GM18498 (cell line): ENCODE results near the gene SLC22A13.
A peak's percentile ranks its signal among the peaks of the same experiment; 100 is the strongest.
"Not testable (repeated sequence)": the region's sequence is repeated elsewhere in the genome, so short reads cannot be mapped to it uniquely, and the experiment has no call there.

ENCODE experiments used
- ATAC-seq: cut with Tn5 transposase; IDR thresholded peaks from one replicate; pipeline ENCODE4 v1.9.1; 2021; ENCODE audit warnings: mild to moderate bottlenecking, moderate library complexity; ENCODE audit not compliant: unreplicated experiment

Gene SLC22A13

DNA sequence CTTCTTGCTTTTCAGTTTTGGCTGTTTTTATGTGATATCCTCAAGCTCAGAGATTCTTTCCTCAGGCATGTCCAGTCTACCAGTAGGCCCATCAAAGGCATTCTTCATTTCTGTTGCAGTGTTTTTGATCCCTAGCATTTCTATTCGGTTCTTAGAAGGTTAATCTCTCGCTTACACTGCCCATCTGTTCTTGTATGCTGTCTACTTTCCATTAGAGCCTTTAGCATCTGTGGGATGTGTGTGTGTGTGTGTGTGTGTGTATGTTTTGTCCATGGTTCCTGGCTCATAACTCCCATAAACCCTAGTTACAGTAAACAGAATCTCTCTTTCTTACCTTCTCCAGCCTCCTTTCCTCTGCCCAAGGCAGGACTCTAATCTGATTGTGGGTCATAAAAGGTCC lies 5.1 kb upstream of the SLC22A13 start:
- no peak for ATAC-seq

DNA sequence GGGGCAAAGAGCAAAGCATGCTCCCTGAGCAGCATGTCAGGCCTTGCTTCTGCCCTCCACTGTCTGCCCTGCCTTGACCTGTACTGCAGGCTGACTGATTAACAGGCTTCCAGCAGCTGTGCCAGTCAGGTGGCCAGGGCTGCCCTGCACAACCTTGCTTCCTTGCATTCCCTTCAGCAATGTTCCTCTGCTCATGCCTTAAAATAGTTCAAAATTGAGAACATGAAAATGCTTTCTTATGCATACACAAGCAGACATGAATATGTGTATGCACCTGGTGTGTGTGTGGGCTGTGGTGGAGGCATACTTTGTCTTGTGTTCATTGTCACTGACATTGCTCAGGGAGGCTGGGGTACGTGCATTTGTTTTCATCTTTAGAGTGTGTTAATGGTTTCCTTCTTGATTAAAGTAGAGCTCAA lies 1.2 kb upstream of the SLC22A13 start:
- no peak for ATAC-seq

DNA sequence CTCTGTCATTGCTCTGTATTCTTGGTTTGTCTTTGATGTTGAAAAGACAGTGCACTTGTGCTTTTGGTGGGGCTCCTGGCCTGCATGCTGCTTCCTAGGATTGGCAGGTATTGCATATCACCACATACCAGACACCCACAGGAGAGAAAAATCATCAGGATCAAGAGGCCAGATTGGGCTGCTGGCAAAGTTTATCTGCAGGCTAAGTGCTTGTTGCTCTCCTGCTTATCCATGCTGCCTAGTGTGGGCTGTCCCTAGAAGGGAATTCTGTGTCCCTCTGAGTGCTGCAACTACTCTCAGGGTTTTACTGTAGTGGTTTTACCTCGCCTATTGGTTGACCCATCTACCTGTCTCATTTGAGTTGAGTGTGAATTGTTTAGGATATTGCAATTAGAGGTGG lies 833 bp upstream of the SLC22A13 start:
- no peak for ATAC-seq

DNA sequence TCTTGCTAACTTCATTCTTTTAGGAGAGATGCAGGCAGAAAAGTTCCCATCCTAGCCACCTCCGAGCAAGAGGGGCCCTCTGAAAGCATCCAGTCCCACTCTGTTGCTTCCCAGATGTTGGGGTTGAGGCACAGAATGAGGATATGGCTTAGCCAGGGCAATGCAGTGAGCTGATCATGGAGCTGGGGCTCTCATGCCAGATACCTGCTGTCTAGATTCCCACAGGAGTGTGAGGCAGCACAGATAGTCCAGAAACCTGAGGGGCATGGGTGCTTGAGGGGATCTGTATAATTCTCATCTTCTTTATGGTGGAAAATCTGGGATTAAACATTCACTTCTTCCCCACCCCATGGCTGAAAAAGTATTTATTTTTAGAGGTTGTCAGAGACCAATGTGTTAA lies 1.2 kb downstream of the SLC22A13 start:
- ATAC-seq = no peak

DNA sequence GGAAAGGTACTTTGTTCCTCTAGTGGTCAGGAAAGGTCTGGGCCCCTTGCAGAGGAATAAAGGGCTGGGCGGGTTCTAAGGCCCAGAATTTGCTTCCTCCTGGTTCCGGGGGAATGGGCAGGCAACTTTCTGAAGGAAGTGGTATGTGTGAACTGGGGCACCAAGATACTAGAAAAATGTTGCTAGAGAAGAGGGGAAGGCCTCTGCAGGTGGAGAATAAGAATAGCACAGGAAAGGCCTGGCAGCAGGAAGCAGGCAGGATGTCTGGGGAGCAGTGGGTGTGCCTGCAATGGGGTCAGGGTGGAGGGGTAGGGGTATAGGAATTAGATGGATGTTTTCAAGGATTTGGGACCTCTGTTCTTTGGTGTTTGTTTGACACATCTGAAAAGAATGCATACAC lies 2.0 kb downstream of the SLC22A13 start:
- ATAC-seq = no peak

DNA sequence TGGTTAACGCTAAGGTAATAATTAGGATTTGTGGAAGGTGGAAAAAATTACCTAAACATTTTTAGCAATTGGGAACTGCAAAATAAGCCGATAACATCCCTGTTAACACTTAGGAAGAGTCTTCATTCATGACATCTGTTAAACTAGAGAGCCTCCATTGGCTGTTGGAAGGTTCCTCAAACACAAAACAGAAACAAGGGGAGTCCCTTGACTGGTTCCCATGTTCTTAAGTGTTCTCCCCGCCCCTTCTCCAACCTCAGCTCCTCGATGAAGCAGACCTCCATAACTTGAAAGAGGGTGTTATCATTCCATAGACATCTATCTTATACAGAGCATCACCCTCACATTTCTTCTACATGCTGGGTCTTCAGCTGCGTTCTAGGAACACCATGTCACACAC lies 2.5 kb downstream of the SLC22A13 start:
- peak; percentile 12 for ATAC-seq

DNA sequence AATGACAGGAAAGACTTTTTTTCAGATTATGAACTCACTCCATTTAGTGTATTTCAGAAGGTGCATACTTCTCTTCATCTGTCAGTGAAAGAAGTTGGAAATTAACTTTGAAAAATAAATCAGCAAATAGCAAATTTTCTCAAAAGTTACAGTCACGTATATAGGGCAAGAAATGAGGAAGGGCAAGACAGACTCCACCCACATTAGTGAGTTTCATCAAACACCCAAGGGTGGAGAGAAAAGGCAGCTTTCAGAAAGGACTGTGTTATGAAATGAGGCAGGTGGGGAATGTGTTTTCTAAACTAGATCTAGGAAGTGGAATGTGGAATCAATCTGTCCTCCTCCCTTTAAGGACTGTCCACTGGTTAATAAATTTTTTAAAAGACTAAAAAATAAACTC lies 2.9 kb downstream of the SLC22A13 start:
- peak; percentile 53 for ATAC-seq

DNA sequence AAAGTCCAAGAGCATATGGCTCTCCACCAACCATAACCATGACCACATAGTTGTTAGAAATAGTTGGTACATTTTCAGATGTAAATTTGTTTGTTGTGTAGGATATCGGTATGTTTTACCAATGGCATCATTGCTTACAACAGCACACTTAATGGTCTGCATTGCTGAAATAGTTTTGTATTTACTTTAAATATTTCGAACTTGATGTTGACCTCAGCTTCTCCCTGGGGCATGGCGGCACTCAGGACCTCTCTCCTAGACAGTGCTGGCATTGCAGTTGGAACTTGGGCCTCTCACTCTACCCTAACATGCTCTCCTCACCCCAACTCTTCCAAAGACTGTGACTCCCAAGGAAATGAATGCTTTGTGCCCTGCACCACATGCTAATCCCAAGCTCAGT lies 5.0 kb downstream of the SLC22A13 start:
- ATAC-seq = no peak

DNA sequence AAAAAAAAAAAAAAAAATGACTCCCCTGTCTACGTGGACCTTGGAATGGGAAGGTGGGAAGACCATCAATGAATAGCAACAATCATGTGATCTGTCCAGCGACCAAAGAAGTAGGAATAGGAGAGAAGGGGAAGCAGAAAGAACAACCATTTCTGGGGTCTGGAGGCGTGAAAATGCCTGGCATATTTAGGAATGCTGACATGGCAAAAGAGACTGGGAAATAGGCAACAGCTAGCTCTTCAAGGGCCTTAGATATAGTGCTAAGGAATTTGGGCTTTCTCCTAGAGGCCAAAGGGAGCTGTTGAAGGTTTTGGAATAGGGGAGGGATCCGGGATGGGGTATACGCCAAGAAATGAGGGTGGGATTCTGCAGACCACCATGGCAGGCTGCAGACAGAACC lies 5.9 kb downstream of the SLC22A13 start:
- no peak for ATAC-seq

DNA sequence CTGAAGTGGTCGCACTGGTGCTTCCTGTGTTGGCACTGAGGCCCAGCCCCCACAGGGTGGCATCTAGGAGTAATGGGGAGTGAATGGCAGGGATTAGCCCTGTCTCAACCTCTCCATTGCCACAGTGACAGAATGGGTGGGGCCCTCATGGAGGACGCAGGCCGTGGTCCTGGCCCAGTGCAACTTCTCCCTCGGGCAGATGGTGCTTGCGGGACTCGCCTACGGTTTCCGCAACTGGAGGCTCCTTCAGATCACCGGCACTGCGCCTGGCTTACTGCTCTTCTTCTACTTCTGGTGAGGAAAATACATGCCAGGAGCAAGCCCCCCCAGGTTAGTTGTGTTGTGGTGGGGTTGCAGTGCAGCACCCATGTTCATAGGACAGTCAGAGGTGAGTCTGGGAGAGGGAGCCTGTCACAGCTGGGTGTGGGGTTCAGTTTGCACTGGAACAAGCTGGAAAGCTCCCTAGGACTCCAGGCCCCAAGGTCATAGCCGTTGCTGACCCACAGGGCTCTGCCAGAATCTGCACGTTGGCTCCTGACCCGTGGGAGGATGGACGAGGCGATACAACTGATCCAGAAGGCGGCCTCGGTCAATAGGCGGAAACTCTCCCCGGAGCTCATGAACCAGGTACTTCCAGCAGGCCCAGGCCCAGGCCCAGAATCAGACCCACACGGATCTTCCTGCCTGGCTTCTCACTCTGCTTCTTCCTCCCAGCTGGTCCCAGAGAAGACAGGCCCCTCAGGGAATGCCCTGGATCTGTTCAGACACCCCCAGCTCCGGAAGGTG lies 9.4 kb downstream of the SLC22A13 start:
- ATAC-seq = no peak

DNA sequence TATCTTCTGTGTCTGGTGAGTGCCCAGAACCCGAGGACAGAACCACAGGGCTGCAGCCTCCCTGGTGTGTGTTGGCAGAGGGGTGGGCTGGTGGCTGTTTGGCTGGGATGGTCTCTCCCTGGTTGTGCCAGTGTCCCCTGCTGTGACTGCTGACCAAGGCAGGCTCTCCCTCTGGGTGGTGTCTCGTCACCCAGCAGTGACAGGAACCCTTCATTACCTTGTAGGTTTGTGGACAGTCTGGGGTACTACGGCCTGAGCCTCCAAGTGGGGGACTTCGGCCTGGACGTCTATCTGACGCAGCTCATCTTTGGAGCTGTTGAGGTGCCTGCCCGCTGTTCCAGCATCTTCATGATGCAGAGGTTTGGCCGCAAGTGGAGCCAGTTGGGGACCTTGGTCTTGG lies 10.0 kb downstream of the SLC22A13 start:
- no peak for ATAC-seq

DNA sequence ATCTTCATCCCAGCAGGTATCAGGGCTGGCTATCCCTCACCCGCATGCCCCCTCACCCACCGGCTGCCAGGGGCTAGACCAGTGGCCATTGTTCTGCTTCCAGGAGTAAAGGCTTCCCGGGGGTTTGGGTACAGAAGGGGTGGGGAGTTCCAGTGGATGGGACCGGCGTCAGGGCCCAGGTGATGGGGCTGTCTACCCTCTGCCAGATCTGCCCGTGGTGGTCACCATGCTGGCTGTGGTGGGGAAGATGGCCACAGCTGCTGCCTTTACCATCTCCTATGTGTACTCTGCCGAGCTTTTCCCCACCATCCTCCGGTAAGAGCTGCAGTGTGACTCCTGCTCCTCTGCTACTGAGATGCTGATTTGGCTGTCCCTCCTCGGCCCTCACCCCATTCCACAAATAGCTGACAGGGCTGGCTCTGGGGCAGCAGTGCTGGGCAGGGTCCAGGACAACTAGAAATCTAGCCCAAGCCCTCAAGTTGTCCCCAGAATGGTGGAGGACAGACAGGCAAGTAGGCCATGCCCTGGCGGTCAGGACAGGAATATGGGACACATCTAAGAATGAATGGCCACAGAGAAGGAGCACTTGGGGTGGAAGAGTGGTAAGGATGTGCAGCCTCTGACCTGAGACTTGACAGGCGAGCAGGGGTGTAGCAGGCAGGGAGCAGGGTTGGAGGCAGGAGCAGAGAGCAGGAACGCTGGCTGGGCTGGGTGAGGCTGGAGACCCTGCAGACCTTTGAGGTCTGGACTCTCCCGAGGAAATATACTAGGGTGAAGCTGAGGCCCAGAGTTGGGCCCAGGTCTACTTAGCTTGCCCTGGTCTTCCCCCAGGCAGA lies 10.7 kb downstream of the SLC22A13 start:
- no peak for ATAC-seq

DNA sequence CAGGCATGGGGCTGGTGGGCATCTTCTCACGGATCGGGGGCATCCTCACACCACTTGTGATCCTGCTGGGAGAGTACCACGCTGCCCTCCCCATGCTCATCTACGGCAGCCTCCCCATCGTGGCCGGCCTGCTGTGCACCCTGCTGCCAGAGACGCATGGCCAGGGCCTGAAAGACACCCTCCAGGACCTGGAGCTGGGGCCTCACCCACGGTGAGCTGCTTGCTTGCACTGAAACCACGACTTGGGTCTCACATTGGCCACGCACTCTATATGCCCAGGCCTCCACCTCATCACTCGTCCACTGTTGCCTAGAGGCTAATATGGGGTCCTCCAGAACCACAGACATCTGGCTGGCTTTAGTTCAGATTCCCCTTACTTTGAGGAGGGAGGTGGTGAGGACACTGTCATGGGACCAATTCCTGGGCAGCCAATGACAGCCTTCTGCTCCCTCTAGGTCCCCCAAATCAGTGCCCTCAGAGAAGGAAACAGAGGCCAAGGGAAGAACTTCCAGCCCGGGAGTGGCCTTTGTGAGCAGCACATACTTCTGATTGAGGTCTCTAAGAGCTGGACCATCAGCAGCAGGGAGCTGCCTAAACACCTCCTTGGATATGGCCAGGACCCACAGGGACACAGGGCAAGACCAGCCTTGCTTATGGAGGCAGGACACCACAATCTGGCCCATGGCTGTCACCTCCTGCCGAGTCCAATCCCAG lies 11.5 kb downstream of the SLC22A13 start:
- ATAC-seq = no peak

DNA sequence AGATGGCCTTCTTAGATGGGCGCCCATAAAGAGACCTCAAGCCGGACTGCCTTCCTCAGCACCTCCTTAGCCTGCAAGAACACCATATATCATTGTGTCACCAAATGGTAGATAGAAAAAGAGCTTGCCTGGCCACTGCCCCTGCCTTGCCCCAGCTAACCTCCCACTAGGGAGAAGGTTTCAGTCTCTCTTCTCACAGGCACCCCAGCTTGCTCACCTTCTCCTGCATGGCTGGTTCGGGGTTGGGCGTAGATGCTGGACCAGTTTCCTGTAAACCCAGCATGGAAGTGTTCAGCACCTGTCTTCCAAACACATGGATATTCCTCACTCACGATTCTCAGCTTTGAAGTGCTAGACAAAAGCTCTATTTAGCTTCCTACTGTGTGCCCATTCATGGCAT lies 13.2 kb downstream of the SLC22A13 start:
- no peak for ATAC-seq

DNA sequence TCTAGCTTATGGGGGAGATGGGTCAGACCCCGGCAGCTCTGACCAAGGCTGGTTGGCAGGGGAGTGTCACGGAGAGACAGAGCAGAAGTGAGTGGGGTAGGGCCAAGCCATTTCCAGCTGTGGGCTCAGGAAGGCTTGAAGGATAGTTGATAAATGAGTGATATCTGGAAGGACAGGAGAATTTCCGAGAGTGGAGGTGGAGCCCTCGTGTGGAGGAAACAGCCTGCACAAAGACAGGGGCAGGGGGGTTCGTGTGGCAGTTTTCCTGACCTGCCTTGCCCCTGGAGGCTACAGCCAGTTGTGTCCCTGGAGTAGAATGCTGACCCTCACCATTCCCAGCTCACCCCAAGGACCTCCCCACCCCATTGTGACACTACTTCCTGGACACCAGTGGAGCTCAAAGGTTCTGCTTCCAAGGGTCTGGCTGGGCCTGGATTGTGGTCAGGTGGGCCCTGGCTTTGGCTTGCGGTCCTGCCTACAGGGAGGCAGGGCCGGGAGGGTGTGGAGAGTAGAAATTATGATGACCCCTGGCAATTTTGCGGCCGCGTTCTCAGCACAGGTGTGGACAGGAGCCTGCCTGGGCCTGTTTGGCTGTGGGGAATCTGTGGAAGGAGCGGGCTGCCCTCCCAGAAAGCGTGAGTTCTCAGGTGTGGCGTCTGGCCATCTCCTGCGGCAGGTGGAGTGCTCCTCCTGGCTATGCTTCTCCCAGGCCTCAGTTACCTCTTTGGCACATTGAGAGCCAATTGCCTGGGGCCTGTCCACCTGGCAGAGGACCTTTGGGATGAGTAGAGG lies 16.5 kb downstream of the SLC22A13 start, which contains the start of gene SLC22A14:
TSS of gene SLC22A14 (plus strand) at position 400 of the 792 bp plus-strand sequence. CDS start 23,733 bp downstream, outside the sequence.
- ATAC-seq = no peak

DNA sequence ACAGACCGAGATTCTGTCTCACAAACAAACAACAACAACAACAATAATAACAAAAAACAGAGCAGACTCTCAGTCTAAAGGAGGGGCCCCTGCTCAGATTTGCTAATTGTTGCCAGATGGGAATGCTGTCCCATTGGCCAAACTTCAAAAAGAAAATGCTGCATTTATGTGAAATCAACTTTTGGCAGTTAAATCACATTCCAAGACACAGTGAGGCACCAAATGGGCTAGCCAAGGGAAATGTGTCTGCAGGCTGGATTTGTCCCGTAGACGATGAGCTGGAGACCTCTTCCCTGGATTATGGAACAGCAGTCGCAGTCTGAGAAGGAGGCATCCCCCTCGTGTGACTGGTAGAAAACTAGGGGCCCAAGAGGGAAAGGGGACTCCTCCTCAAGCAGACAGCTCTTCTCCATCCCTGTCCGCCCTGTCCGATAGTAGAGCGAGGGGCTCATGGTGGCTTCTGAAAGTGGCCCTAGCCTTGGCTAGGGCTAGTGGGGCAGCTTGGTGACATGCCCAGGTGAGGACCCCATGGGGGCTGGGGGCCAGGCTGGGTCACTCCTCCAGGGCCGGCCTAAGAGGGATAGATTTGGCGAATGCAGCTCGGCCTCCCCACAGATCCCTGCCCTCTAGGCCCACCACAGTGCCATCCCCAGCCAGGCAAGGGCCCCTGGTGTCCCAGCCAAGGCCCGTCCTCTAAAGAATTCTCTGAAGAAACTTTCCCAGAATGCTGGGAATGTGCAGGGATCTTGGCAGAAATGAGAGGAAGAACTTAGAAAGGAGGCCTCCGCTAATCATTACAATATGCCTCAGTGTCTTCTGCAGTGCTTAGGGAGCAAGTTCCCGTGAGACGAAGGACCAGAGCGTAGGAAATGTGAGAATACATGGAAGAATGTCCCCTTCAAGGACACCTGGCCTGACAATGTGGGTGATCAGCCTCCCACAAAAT lies 18.5 kb downstream of the SLC22A13 start:
- ATAC-seq = no peak

DNA sequence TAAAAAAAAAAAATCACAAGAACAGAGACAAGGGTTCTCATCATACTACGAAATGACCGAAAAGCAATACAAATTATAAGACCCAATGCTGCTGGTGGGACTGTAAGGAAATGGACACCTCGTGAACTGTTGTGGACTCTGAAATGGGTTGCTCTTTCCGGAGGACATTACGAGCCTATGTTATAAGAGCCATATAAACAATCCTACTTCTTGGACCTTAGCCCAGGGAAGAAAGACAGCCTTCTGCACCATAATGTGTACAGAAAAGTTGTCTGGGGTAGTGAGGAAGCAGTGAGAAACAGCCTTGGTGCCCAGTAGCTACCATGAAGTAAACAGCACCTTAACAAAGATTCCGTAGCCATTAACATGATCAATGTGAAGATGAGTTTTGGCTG lies 19.1 kb downstream of the SLC22A13 start:
- ATAC-seq = no peak

DNA sequence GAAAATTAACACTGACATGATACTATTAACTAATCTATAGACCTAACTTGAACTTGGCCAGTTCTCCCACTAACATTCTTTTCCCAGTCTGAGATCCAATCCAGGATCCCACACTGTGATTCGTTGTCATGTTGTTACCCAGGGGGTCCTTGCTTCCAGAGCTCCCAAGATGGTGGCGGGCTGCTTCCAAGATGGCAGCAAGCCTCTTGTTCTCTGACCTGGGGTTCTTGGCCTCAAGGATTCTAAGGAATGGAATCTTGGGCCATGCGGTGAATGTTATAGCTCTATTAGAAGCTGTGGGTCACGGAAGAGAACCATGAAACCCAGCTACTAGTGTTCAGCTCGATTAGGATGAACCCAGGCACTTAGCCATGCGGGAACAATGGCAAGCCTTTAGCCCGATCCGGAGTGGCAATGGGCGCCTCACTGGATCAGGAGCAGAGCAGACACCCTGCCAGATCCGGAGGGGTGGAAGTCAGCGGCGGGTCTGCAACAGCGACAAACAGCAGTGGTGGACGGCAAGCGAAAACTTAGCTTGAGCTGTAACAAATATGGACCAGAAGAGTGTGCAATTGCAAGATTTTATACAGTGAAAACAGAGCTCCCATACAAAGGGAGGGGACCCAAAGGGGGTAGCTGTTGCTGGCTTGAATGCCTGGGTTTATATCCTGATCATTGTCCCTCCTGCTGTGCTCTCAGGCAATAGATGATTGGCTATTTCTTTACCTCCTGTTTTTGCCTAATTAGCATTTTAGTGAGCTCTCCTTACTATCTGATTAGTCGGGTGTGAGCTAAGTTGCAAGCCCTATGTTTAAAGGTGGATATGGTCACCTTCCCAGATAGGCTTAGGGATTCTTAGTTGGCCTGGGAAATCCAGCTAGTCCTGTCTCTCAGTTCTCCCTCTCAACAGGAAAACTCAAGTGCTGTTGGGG lies 23.9 kb downstream of the SLC22A13 start:
- not testable (repeated sequence) for ATAC-seq
